ENCODE measurements around the gene NUP54.

- TF ChIP-seq CTCF (IDR thresholded peaks at IDR 0.05) (no peak), POLR2AphosphoS5 (IDR thresholded peaks at IDR 0.05) (no peak), POLR2A (IDR thresholded peaks at IDR 0.05) (no peak)
Observed at GRCh38 chr4:76196376-76196775, 48.2 kb upstream of the NUP54 start.

Data from gastroesophageal sphincter (tissue), 3 donors.